Transverse colon (tissue), 3 donors: ENCODE results near the gene AMACR.

Experiments used
- EP300 ChIP-seq: sonication (generic); formaldehyde crosslinking; IDR thresholded peaks from one replicate; pipeline ENCODE4 v1.6.1; 2017; ENCODE audit warnings: antibody characterized with exemption, low read depth
- POLR2A ChIP-seq: fragments of 450-650 bp; IDR thresholded peaks from one replicate; pipeline ENCODE4 v1.6.1; 2016; ENCODE audit warnings: antibody characterized with exemption, mild to moderate bottlenecking, moderate library complexity
- TF ChIP-seq, protein P1 (sequence below), 5 experiments: fragments of 200-600 bp in 3 of 5; fragments of 450-650 bp in 2 of 5; sonication (generic) in 3 of 5; IDR thresholded peaks; 1 replicate in 2 of 5; 2 replicates in 3 of 5; pipeline ENCODE4 v1.5.1; 2016 to 2017; ENCODE audit warnings: antibody characterized with exemption in 5 of 5, inconsistent platforms in 3 of 5, mild to moderate bottlenecking in 2 of 5, moderate library complexity in 1 of 5

GRCh38 chr5:33978306-33978705, 29.5 kb downstream of the AMACR start:
- TF ChIP-seq, protein P1, sequence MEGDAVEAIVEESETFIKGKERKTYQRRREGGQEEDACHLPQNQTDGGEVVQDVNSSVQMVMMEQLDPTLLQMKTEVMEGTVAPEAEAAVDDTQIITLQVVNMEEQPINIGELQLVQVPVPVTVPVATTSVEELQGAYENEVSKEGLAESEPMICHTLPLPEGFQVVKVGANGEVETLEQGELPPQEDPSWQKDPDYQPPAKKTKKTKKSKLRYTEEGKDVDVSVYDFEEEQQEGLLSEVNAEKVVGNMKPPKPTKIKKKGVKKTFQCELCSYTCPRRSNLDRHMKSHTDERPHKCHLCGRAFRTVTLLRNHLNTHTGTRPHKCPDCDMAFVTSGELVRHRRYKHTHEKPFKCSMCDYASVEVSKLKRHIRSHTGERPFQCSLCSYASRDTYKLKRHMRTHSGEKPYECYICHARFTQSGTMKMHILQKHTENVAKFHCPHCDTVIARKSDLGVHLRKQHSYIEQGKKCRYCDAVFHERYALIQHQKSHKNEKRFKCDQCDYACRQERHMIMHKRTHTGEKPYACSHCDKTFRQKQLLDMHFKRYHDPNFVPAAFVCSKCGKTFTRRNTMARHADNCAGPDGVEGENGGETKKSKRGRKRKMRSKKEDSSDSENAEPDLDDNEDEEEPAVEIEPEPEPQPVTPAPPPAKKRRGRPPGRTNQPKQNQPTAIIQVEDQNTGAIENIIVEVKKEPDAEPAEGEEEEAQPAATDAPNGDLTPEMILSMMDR (IDR thresholded peaks at IDR 0.05): no peak
- TF ChIP-seq POLR2A (no peak), EP300 (no peak)
